Brain microvascular endothelial cell (primary cell): Measurements from ENCODE around the gene DNAJC16.

Experiments used
- DNase-seq: peaks from one replicate; pipeline ENCODE4 v3.0.0-alpha.2; 2020
- H3K27ac ChIP-seq: fragments of 250-450 bp; sonication (Bioruptor Pico); 2 replicates; pipeline ENCODE4 v1.5.1; 2020; ENCODE audit warnings: mild to moderate bottlenecking, moderate library complexity
- H3K27me3 ChIP-seq: fragments of 250-450 bp; sonication (Bioruptor Pico); replicated peaks from 2 replicates; pipeline ENCODE4 v1.5.1; 2020; ENCODE audit warnings: mild to moderate bottlenecking
- H3K36me3 ChIP-seq: fragments of 250-450 bp; sonication (Bioruptor Pico); replicated peaks from 2 replicates; pipeline ENCODE4 v1.5.1; 2020; ENCODE audit warnings: mild to moderate bottlenecking
- H3K4me3 ChIP-seq: 2 replicates; pipeline ENCODE4 v1.5.1; 2011; ENCODE audit warnings: low read depth, mild to moderate bottlenecking, control low read depth, low read length, moderate library complexity
- in situ Hi-C: cut with HindIII; loops from 2 replicates; pipeline ENCODE4 v1.10.0; 2017; ENCODE audit warnings: low sequenced_read_pairs, low pct_ligation_motif_present
- TF ChIP-seq, protein P1 (sequence below): IDR thresholded peaks from 2 replicates; pipeline ENCODE4 v1.5.1; 2011; ENCODE audit warnings: low read depth, mild to moderate bottlenecking, moderate library complexity, low read length, control low read depth, inconsistent platforms; ENCODE audit errors: missing control alignments

The DNAJC16 gene

GRCh38 chr1:15623435-15623834 lies 96.8 kb downstream of the DNAJC16 start:
- H3K27ac ChIP-seq, result no peak overlapping the region
- in situ Hi-C loops, result no loop called here
- no peak overlapping the region for H3K4me3 ChIP-seq
- no peak for DNase-seq
- H3K27me3 ChIP-seq, result no peaks in the 10 kb centered on the region
- peaks cover 13% of the 10 kb centered on the region for H3K36me3 ChIP-seq
- TF ChIP-seq, protein P1, sequence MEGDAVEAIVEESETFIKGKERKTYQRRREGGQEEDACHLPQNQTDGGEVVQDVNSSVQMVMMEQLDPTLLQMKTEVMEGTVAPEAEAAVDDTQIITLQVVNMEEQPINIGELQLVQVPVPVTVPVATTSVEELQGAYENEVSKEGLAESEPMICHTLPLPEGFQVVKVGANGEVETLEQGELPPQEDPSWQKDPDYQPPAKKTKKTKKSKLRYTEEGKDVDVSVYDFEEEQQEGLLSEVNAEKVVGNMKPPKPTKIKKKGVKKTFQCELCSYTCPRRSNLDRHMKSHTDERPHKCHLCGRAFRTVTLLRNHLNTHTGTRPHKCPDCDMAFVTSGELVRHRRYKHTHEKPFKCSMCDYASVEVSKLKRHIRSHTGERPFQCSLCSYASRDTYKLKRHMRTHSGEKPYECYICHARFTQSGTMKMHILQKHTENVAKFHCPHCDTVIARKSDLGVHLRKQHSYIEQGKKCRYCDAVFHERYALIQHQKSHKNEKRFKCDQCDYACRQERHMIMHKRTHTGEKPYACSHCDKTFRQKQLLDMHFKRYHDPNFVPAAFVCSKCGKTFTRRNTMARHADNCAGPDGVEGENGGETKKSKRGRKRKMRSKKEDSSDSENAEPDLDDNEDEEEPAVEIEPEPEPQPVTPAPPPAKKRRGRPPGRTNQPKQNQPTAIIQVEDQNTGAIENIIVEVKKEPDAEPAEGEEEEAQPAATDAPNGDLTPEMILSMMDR, result no peak

DNA sequence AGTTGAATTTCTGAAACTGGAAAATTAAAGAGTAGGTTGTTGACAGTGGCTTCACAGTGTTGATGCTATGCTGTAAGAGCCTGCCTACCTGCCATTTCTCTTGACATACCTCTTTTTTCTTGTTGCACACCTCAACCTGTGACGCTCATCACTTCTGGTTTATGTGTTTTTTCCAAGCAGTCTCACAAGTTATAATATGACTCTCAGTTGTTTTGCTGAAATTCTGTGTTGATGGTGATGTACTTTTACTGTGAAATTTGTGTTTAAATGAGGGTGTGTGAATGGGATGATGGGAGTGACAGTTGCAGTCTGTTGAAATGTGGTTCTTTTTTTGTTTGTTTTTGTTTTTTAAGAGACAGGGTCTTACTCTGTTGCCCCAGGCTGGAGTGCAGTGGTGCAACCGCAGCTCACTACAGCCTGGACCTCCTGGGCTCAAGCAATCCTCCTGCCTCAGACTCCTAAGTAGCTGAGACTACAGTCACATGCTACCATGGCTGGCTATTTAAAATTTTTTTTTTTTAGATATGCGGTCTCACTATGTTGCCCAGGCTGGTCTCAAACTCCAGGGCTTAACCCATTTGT lies 97.6 kb downstream of the DNAJC16 start:
- Histone ChIP-seq H3K27me3 (no peaks in the 10 kb centered on the region), H3K4me3 (no peak overlapping the region), H3K36me3 (peaks cover 19% of the 10 kb centered on the region), H3K27ac (no peak overlapping the region)
- DNase-seq, result no peak
- TF ChIP-seq, protein P1, result no peak
- in situ Hi-C loops, result no loop called here

- TF ChIP-seq, protein P1, result no peak
- Histone ChIP-seq H3K27me3 (no peaks in the 10 kb centered on the region), H3K36me3 (peaks cover 19% of the 10 kb centered on the region), H3K27ac (no peak overlapping the region), H3K4me3 (no peak overlapping the region)
- no peak for DNase-seq
- in situ Hi-C loops, result no loop called here
These were observed 98.6 kb downstream of the DNAJC16 start for GRCh38 chr1:15625056-15625917.
